ENCODE results near the gene DMKN. TPM values are rescaled to one million over a fixed set of nuclear protein-coding genes. Genes with fewer than 3 reads are reported as not detected.

The DMKN gene
- total and polyA plus RNA-seq, 10 donors: 2.5 to 17.9 (median 6.7) TPM

GRCh38 chr19:35554076-35554475 lies 40.6 kb upstream of the DMKN start:
- no peak overlapping the region for H3K4me3 ChIP-seq
- intact Hi-C loops (cut with DNase I; ENCODE audit: low total_unique reads): loop anchor here (10.0 kb wide), 1 partner anchor 161 kb away; the partner anchor contains the start of gene KMT2B
- H3K9me3 ChIP-seq: no peaks in the 10 kb centered on the region
- peaks cover 0 to 34% (median 18%) of the 10 kb centered on the region in 7 donors for H3K27me3 ChIP-seq (replicated peaks in 1 of 7)
- no peak overlapping the region for H3K27ac ChIP-seq
- WGBS, 5 donors: 63 to 79% (median 69%) methylated on average over 5 of the region's 5 CpGs
- no peak for TF ChIP-seq POLR2AphosphoS5 (IDR thresholded peaks at IDR 0.05)
- H3K4me1 ChIP-seq: peaks cover 5 to 25% (median 15%) of the 10 kb centered on the region in 6 donors
- peak; percentile 23 for DNase-seq
- peaks cover 0 to 19% (median 2%) of the 10 kb centered on the region in 6 donors for H3K36me3 ChIP-seq

- Histone ChIP-seq H3K27ac (no peak overlapping the region), H3K9me3 (no peaks in the 10 kb centered on the region), H3K4me3 (no peak overlapping the region), H3K4me1 (peaks cover 5 to 25% (median 10%) of the 10 kb centered on the region in 6 donors), H3K27me3 (replicated peaks in 1 of 7) (peaks cover 0 to 28% (median 12%) of the 10 kb centered on the region in 7 donors), H3K36me3 (peaks cover 0 to 21% (median 2%) of the 10 kb centered on the region in 6 donors)
- intact Hi-C loops (cut with DNase I; ENCODE audit: low total_unique reads): loop anchor here (10.0 kb wide), 1 partner anchor 161 kb away; the partner anchor contains the start of gene KMT2B
- TF ChIP-seq CTCF (IDR thresholded peaks at IDR 0.05 in 8 of 11, conservative IDR thresholded peaks at IDR 0.05 in 3 of 11) (no peak), POLR2AphosphoS5 (IDR thresholded peaks at IDR 0.05) (no peak), POLR2A (IDR thresholded peaks at IDR 0.05) (no peak)
- 61 to 80% (median 75%) methylated on average over 9 to 14 of the region's 14 CpGs for WGBS, 5 donors
- no peak for DNase-seq
These were observed 40.0 kb upstream of the DMKN start for GRCh38 chr19:35553385-35554000.

GRCh38 chr19:35552534-35553384 lies 39.3 kb upstream of the DMKN start:
- no peak for DNase-seq
- TF ChIP-seq POLR2A (IDR thresholded peaks at IDR 0.05): no peak
- no peak for TF ChIP-seq POLR2AphosphoS5 (IDR thresholded peaks at IDR 0.05)
- TF ChIP-seq CTCF (IDR thresholded peaks at IDR 0.05 in 8 of 11, conservative IDR thresholded peaks at IDR 0.05 in 3 of 11): no peak
- peaks cover 0 to 21% (median 5%) of the 10 kb centered on the region in 7 donors for H3K27me3 ChIP-seq (replicated peaks in 1 of 7)
- no peak overlapping the region for H3K4me3 ChIP-seq
- intact Hi-C loops (cut with DNase I; ENCODE audit: low total_unique reads): loop anchor here (10.0 kb wide), 1 partner anchor 162 kb away; the partner anchor contains the start of gene KMT2B
- no peak overlapping the region for H3K27ac ChIP-seq
- no peaks in the 10 kb centered on the region for H3K9me3 ChIP-seq
- peaks cover 0 to 28% (median 2%) of the 10 kb centered on the region in 6 donors for H3K36me3 ChIP-seq
- peaks cover 0 to 20% (median 3%) of the 10 kb centered on the region in 6 donors for H3K4me1 ChIP-seq
- 75 to 83% (median 79%) methylated on average over 13 of the region's 13 CpGs for WGBS, 5 donors

- H3K4me1 ChIP-seq: peaks cover 6 to 26% (median 11%) of the 10 kb centered on the region in 6 donors
- peaks cover 0 to 41% (median 2%) of the 10 kb centered on the region in 6 donors for H3K36me3 ChIP-seq
- intact Hi-C loops (cut with DNase I; ENCODE audit: low total_unique reads): loop anchor here (10.0 kb wide), 1 partner anchor 164 kb away; the partner anchor contains the start of gene KMT2B
- no peak for TF ChIP-seq POLR2A (IDR thresholded peaks at IDR 0.05)
- TF ChIP-seq CTCF (IDR thresholded peaks at IDR 0.05 in 8 of 11, conservative IDR thresholded peaks at IDR 0.05 in 3 of 11): no peak
- H3K27me3 ChIP-seq (replicated peaks in 1 of 7): peaks cover 0 to 7% (median 0%) of the 10 kb centered on the region in 7 donors
- DNase-seq: no peak
- H3K9me3 ChIP-seq: no peaks in the 10 kb centered on the region
- 86 to 96% (median 91%) methylated on average over 21 of the region's 21 CpGs for WGBS, 5 donors
- H3K27ac ChIP-seq: no peak overlapping the region
- H3K4me3 ChIP-seq: no peak overlapping the region
These were observed 37.8 kb upstream of the DMKN start for GRCh38 chr19:35551091-35551810.

All from spleen (tissue), 11 donors.